ENCODE measurements around the gene TIAM1. TPM values are rescaled to one million over a fixed set of nuclear protein-coding genes. Genes with fewer than 3 reads are reported as not detected.

The TIAM1 gene
- total RNA-seq, 1 experiment from 2014 or later = 15.2 TPM

GRCh38 chr21:31203431-31204054, 140.5 kb downstream of the TIAM1 start:
- DNase-seq = no peak
- Mint-ChIP-seq H3K4me3 (ENCODE audit: low read depth, unreplicated experiment) (no peak overlapping the region), H3K27me3 (ENCODE audit: unreplicated experiment) (no peaks in the 10 kb centered on the region), H3K36me3 (ENCODE audit: insufficient read depth, unreplicated experiment) (no peaks in the 10 kb centered on the region), H3K4me1 (ENCODE audit: low read depth, unreplicated experiment) (no peaks in the 10 kb centered on the region), H3K9me3 (ENCODE audit: low read depth, unreplicated experiment) (no peaks in the 10 kb centered on the region), H3K27ac (ENCODE audit: unreplicated experiment) (no peak overlapping the region)
- intact Hi-C loops (cut with micrococcal nuclease; ENCODE audit: unreplicated experiment) = loop anchor here (5.0 kb wide), 1 partner anchor 139 kb away; the partner anchor contains the start of gene TIAM1
- CTCF ChIA-PET = no interaction called here
- BruUV-seq (replicated peaks) = no TSS peak
- no peak for TF ChIP-seq CTCF (IDR thresholded peaks at IDR 0.05; ENCODE audit: unreplicated experiment)

- no peak overlapping the region for H3K27ac Mint-ChIP-seq (ENCODE audit: unreplicated experiment)
- no peaks in the 10 kb centered on the region for H3K36me3 Mint-ChIP-seq (ENCODE audit: insufficient read depth, unreplicated experiment)
- CTCF ChIA-PET = no interaction called here
- no peak overlapping the region for H3K4me3 Mint-ChIP-seq (ENCODE audit: low read depth, unreplicated experiment)
- H3K4me1 Mint-ChIP-seq (ENCODE audit: low read depth, unreplicated experiment) = no peaks in the 10 kb centered on the region
- no peak for TF ChIP-seq CTCF (IDR thresholded peaks at IDR 0.05; ENCODE audit: unreplicated experiment)
- no TSS peak for BruUV-seq (replicated peaks)
- no peaks in the 10 kb centered on the region for H3K9me3 Mint-ChIP-seq (ENCODE audit: low read depth, unreplicated experiment)
- intact Hi-C loops (cut with micrococcal nuclease; ENCODE audit: unreplicated experiment) = loop anchor here (5.0 kb wide), 1 partner anchor 141 kb away; the partner anchor contains the start of gene TIAM1
- no peak for DNase-seq
- no peaks in the 10 kb centered on the region for H3K27me3 Mint-ChIP-seq (ENCODE audit: unreplicated experiment)
These were observed 142.5 kb downstream of the TIAM1 start for GRCh38 chr21:31201548-31201947.

- no peaks in the 10 kb centered on the region for H3K9me3 Mint-ChIP-seq (ENCODE audit: low read depth, unreplicated experiment)
- BruUV-seq (replicated peaks) = no TSS peak
- no peaks in the 10 kb centered on the region for H3K27me3 Mint-ChIP-seq (ENCODE audit: unreplicated experiment)
These were observed 142.9 kb downstream of the TIAM1 start for GRCh38 chr21:31201144-31201543.

GRCh38 chr21:31198575-31198974, 145.5 kb downstream of the TIAM1 start:
- Mint-ChIP-seq H3K27ac (ENCODE audit: unreplicated experiment) (no peak overlapping the region), H3K9me3 (ENCODE audit: low read depth, unreplicated experiment) (no peaks in the 10 kb centered on the region), H3K4me1 (ENCODE audit: low read depth, unreplicated experiment) (no peaks in the 10 kb centered on the region), H3K4me3 (ENCODE audit: low read depth, unreplicated experiment) (no peak overlapping the region), H3K27me3 (ENCODE audit: unreplicated experiment) (no peaks in the 10 kb centered on the region), H3K36me3 (ENCODE audit: insufficient read depth, unreplicated experiment) (no peaks in the 10 kb centered on the region)
- no TSS peak for BruUV-seq (replicated peaks)
- DNase-seq = peak; percentile 9
- TF ChIP-seq CTCF (IDR thresholded peaks at IDR 0.05; ENCODE audit: unreplicated experiment) = no peak
- CTCF ChIA-PET = interaction anchor here (1.3 kb wide), 1 partner anchor 382 kb away, joined by 13 read pairs; no protein-coding TSS in a partner anchor
- intact Hi-C loops (cut with micrococcal nuclease; ENCODE audit: unreplicated experiment) = loop anchor here (1.0 to 10.0 kb wide), 3 partner anchors 316 to 406 kb away; no protein-coding TSS in a partner anchor

More at GRCh38 chr21:31201144-31201543, 142.9 kb downstream of the TIAM1 start:
- Mint-ChIP-seq H3K36me3 (ENCODE audit: insufficient read depth, unreplicated experiment) (no peaks in the 10 kb centered on the region), H3K4me3 (ENCODE audit: low read depth, unreplicated experiment) (no peak overlapping the region), H3K4me1 (ENCODE audit: low read depth, unreplicated experiment) (no peaks in the 10 kb centered on the region), H3K27ac (ENCODE audit: unreplicated experiment) (no peak overlapping the region)
- no peak for TF ChIP-seq CTCF (IDR thresholded peaks at IDR 0.05; ENCODE audit: unreplicated experiment)
- intact Hi-C loops (cut with micrococcal nuclease; ENCODE audit: unreplicated experiment) = loop anchor here (5.0 kb wide), 1 partner anchor 141 kb away; the partner anchor contains the start of gene TIAM1
- DNase-seq = no peak
- CTCF ChIA-PET = no interaction called here
